SK-N-SH treated with all-trans-retinoic acid at 6 μM for 48 hours (cell line): Measurements from ENCODE around the gene CCDC68.

Experiments used
- ATAC-seq: fragments of 200-7000 bp; cut with Tn5 transposase; 3 replicates; pipeline ENCODE4 v1.9.1; 2020; ENCODE audit warnings: mild to moderate bottlenecking, moderate library complexity
- ARNTL ChIP-seq: fragments of 450-650 bp; formaldehyde crosslinking; IDR thresholded peaks from 2 replicates; pipeline ENCODE4 v1.5.0; 2020; ENCODE audit warnings: low read depth, mild to moderate bottlenecking, moderate library complexity, borderline replicate concordance
- BACH2 ChIP-seq: fragments of 250-450 bp; sonication (Bioruptor Pico); IDR thresholded peaks from 2 replicates; pipeline ENCODE4 v1.9.0; 2021; ENCODE audit warnings: mild to moderate bottlenecking, borderline replicate concordance
- CREB5 ChIP-seq: fragments of 250-450 bp; sonication (Bioruptor Pico); IDR thresholded peaks from 2 replicates; pipeline ENCODE4 v1.5.1; 2020; ENCODE audit warnings: low read depth, mild to moderate bottlenecking, moderate library complexity
- CSDC2 ChIP-seq: fragments of 250-450 bp; sonication (Bioruptor Pico); IDR thresholded peaks from 2 replicates; pipeline ENCODE4 v1.5.0; 2020; ENCODE audit warnings: mild to moderate bottlenecking, moderate library complexity
- ESRRG ChIP-seq: fragments of 250-450 bp; sonication (Bioruptor Pico); IDR thresholded peaks from 2 replicates; pipeline ENCODE4 v1.6.1; 2021; ENCODE audit warnings: mild to moderate bottlenecking
- GLIS3 ChIP-seq: fragments of 250-450 bp; sonication (Bioruptor Pico); IDR thresholded peaks from 2 replicates; pipeline ENCODE4 v1.5.0; 2020; ENCODE audit warnings: mild to moderate bottlenecking, moderate library complexity
- ISL1 ChIP-seq: fragments of 250-450 bp; sonication (Bioruptor Pico); IDR thresholded peaks from 2 replicates; pipeline ENCODE4 v2.1.2; 2022; ENCODE audit warnings: mild to moderate bottlenecking, moderate library complexity
- OSR1 ChIP-seq: fragments of 250-450 bp; sonication (Bioruptor Pico); IDR thresholded peaks from 2 replicates; pipeline ENCODE4 v1.8.0; 2022; ENCODE audit warnings: moderate library complexity, mild to moderate bottlenecking, inconsistent platforms
- POU6F1 ChIP-seq: fragments of 250-450 bp; sonication (Bioruptor Pico); IDR thresholded peaks from 2 replicates; pipeline ENCODE4 v1.8.0; 2021; ENCODE audit warnings: low read depth, mild to moderate bottlenecking, moderate library complexity, borderline replicate concordance
- PPARA ChIP-seq: fragments of 250-450 bp; sonication (Bioruptor Pico); IDR thresholded peaks from 2 replicates; pipeline ENCODE4 v1.5.0; 2020; ENCODE audit warnings: mild to moderate bottlenecking, borderline replicate concordance
- RARB ChIP-seq: fragments of 250-450 bp; sonication (Bioruptor Pico); IDR thresholded peaks from 2 replicates; pipeline ENCODE4 v1.8.0; 2021; ENCODE audit warnings: mild to moderate bottlenecking, moderate library complexity
- SNAI2 ChIP-seq: fragments of 250-450 bp; sonication (Bioruptor Pico); IDR thresholded peaks from 2 replicates; pipeline ENCODE4 v1.5.0; 2020; ENCODE audit warnings: mild to moderate bottlenecking, moderate library complexity
- TCF4 ChIP-seq: fragments of 250-450 bp; sonication (Bioruptor Pico); IDR thresholded peaks from 2 replicates; pipeline ENCODE4 v1.8.0; 2021; ENCODE audit warnings: mild to moderate bottlenecking, moderate library complexity, borderline replicate concordance
- TOX ChIP-seq: fragments of 250-450 bp; sonication (Bioruptor Pico); IDR thresholded peaks from 2 replicates; pipeline ENCODE4 v1.8.0; 2021; ENCODE audit warnings: mild to moderate bottlenecking, moderate library complexity, borderline replicate concordance
- TSHZ2 ChIP-seq: fragments of 250-450 bp; sonication (Bioruptor Pico); IDR thresholded peaks from 2 replicates; pipeline ENCODE4 v1.5.0; 2020; ENCODE audit warnings: mild to moderate bottlenecking, moderate library complexity
- ZC3H10 ChIP-seq: fragments of 250-450 bp; sonication (Bioruptor Pico); IDR thresholded peaks from 2 replicates; pipeline ENCODE4 v1.5.1; 2021; ENCODE audit warnings: mild to moderate bottlenecking, moderate library complexity
- ZFP3 ChIP-seq: fragments of 250-450 bp; sonication (Bioruptor Pico); IDR thresholded peaks from 2 replicates; pipeline ENCODE4 v1.5.0; 2020; ENCODE audit warnings: mild to moderate bottlenecking, moderate library complexity
- ZFP30 ChIP-seq: fragments of 450-650 bp; formaldehyde crosslinking; IDR thresholded peaks from 2 replicates; pipeline ENCODE4 v1.5.0; 2022; ENCODE audit warnings: mild to moderate bottlenecking, moderate library complexity
- ZNF565 ChIP-seq: fragments of 450-650 bp; formaldehyde crosslinking; conservative IDR thresholded peaks from 2 replicates; pipeline ENCODE4 v1.5.0; 2020; ENCODE audit warnings: low read depth, mild to moderate bottlenecking, moderate library complexity
- ZNF70 ChIP-seq: fragments of 450-650 bp; formaldehyde crosslinking; IDR thresholded peaks from 2 replicates; pipeline ENCODE4 v1.5.0; 2020; ENCODE audit warnings: mild to moderate bottlenecking, moderate library complexity
- ZNF8 ChIP-seq: fragments of 450-650 bp; formaldehyde crosslinking; IDR thresholded peaks from 2 replicates; pipeline ENCODE4 v1.5.0; 2020; ENCODE audit warnings: mild to moderate bottlenecking, moderate library complexity

CCDC68 gene

GRCh38 chr18:54983041-54983686 lies 23.9 kb upstream of the CCDC68 start:
- no peak for TF ChIP-seq OSR1 (CRISPR knock-in tag)
- no peak for TF ChIP-seq ISL1 (CRISPR knock-in tag)
- no peak for TF ChIP-seq CREB5 (CRISPR knock-in tag)
- TF ChIP-seq ZFP3 (CRISPR knock-in tag): no peak
- TF ChIP-seq PPARA: no peak
- no peak for TF ChIP-seq POU6F1 (CRISPR knock-in tag)
- TF ChIP-seq TCF4 (CRISPR knock-in tag): peak; percentile 68
- TF ChIP-seq ESRRG: no peak
- TF ChIP-seq GLIS3 (CRISPR knock-in tag): no peak

GRCh38 chr18:54981076-54981475 lies 21.8 kb upstream of the CCDC68 start:
- TF ChIP-seq ZNF8 (CRISPR knock-in tag) (no peak), ARNTL (CRISPR knock-in tag) (no peak), SNAI2 (CRISPR knock-in tag) (no peak), PPARA (no peak), ZFP30 (CRISPR knock-in tag) (no peak), GLIS3 (CRISPR knock-in tag) (no peak), POU6F1 (CRISPR knock-in tag) (no peak), CSDC2 (CRISPR knock-in tag) (no peak), ESRRG (no peak), ZC3H10 (CRISPR knock-in tag) (no peak), ZNF70 (CRISPR knock-in tag) (no peak), TOX (CRISPR knock-in tag) (no peak), TSHZ2 (CRISPR knock-in tag) (no peak), ISL1 (CRISPR knock-in tag) (no peak), OSR1 (CRISPR knock-in tag) (no peak), ZFP3 (CRISPR knock-in tag) (no peak), TCF4 (CRISPR knock-in tag) (no peak; the same call in 1 of the 2 replicates), RARB (CRISPR knock-in tag) (no peak), ZNF565 (CRISPR knock-in tag) (no peak), BACH2 (CRISPR knock-in tag) (no peak)
- ATAC-seq: no peak

More at GRCh38 chr18:54983041-54983686, 23.9 kb upstream of the CCDC68 start:
- peak; percentile 98 for ATAC-seq

GRCh38 chr18:54975598-54975997 lies 16.3 kb upstream of the CCDC68 start:
- TF ChIP-seq ZNF565 (CRISPR knock-in tag): no peak
- no peak for TF ChIP-seq GLIS3 (CRISPR knock-in tag)
- no peak for TF ChIP-seq ARNTL (CRISPR knock-in tag)
- no peak for TF ChIP-seq ZNF8 (CRISPR knock-in tag)
- no peak for TF ChIP-seq CSDC2 (CRISPR knock-in tag)
- TF ChIP-seq SNAI2 (CRISPR knock-in tag): no peak
- TF ChIP-seq ESRRG: no peak
- no peak for TF ChIP-seq ZNF70 (CRISPR knock-in tag)
- TF ChIP-seq, all 23 proteins: peak for 0
- ATAC-seq: no peak
